H1 (cell line): ENCODE data around the gene OTUB1.

ENCODE experiments used
- BACH1 ChIP-seq: IDR thresholded peaks from 2 replicates; pipeline ENCODE4 v1.6.1; 2012; ENCODE audit warnings: low read length, improper control_type of control experiment
- BRCA1 ChIP-seq: IDR thresholded peaks from 2 replicates; pipeline ENCODE4 v1.6.1; 2012; ENCODE audit warnings: low read depth, low read length, improper control_type of control experiment
- JUND ChIP-seq: IDR thresholded peaks from 2 replicates; pipeline ENCODE4 v1.6.1; 2011; ENCODE audit warnings: mild to moderate bottlenecking, improper control_type of control experiment, low read length
- MAFK ChIP-seq: IDR thresholded peaks from 2 replicates; pipeline ENCODE4 v1.6.1; 2012; ENCODE audit warnings: low read depth, mild to moderate bottlenecking, improper control_type of control experiment, low read length
- POLR2A ChIP-seq, 2 experiments: IDR thresholded peaks; 1 replicate in 1 of 2; 2 replicates in 1 of 2; pipeline ENCODE4 v1.6.1; 2011; ENCODE audit warnings: low read depth in 2 of 2, low read length in 2 of 2, mild to moderate bottlenecking in 2 of 2; ENCODE audit errors: control extremely low read depth in 1 of 2
- POLR2AphosphoS5 ChIP-seq: IDR thresholded peaks from 2 replicates; pipeline ENCODE4 v1.6.1; 2011; ENCODE audit warnings: low read depth, low read length
- RNF2 ChIP-seq: fragments of 200-900, 300-1000 bp; sonication (generic); IDR thresholded peaks from 2 replicates; pipeline ENCODE4 v1.7.1; 2016; ENCODE audit warnings: borderline replicate concordance, low read depth, mild to moderate bottlenecking, antibody characterized with exemption, low read length; ENCODE audit not compliant: poor library complexity, severe bottlenecking; ENCODE audit errors: missing control alignments
- SIN3A ChIP-seq, 2 experiments: IDR thresholded peaks in 1 of 2; conservative IDR thresholded peaks in 1 of 2; 2 replicates each; pipeline ENCODE4 v1.6.1; 2011 to 2012; ENCODE audit warnings: low read length in 2 of 2, improper control_type of control experiment in 1 of 2, low read depth in 1 of 2, mild to moderate bottlenecking in 1 of 2
- TBP ChIP-seq: IDR thresholded peaks from 2 replicates; pipeline ENCODE4 v1.6.1; 2011; ENCODE audit warnings: low read depth, low read length, improper control_type of control experiment
- YY1 ChIP-seq: IDR thresholded peaks from 2 replicates; pipeline ENCODE4 v1.6.1; 2011; ENCODE audit warnings: low read depth, mild to moderate bottlenecking, low read length
- ZNF274 ChIP-seq: IDR thresholded peaks from 2 replicates; pipeline ENCODE4 v1.7.0; 2012; ENCODE audit warnings: low read length, borderline replicate concordance; ENCODE audit errors: extremely low read depth
- TF ChIP-seq, protein P1 (sequence below), 3 experiments: IDR thresholded peaks; 1 replicate in 2 of 3; 2 replicates in 1 of 3; pipeline versions ENCODE4 v1.5.1 to v1.6.1; 2011; ENCODE audit warnings: low read length in 3 of 3, mild to moderate bottlenecking in 3 of 3, inconsistent platforms in 2 of 3, low read depth in 1 of 3, moderate library complexity in 1 of 3; ENCODE audit not compliant: insufficient read depth in 1 of 3; ENCODE audit errors: control extremely low read depth in 1 of 3
- TF ChIP-seq, protein P2 (sequence below): IDR thresholded peaks from 2 replicates; pipeline ENCODE4 v1.6.1; 2011; ENCODE audit warnings: low read length, improper control_type of control experiment

GRCh38 chr11:64020976-64021756, 34.9 kb downstream of the OTUB1 start:
- no peak for TF ChIP-seq JUND
- TF ChIP-seq BRCA1: no peak
- TF ChIP-seq, protein P1, sequence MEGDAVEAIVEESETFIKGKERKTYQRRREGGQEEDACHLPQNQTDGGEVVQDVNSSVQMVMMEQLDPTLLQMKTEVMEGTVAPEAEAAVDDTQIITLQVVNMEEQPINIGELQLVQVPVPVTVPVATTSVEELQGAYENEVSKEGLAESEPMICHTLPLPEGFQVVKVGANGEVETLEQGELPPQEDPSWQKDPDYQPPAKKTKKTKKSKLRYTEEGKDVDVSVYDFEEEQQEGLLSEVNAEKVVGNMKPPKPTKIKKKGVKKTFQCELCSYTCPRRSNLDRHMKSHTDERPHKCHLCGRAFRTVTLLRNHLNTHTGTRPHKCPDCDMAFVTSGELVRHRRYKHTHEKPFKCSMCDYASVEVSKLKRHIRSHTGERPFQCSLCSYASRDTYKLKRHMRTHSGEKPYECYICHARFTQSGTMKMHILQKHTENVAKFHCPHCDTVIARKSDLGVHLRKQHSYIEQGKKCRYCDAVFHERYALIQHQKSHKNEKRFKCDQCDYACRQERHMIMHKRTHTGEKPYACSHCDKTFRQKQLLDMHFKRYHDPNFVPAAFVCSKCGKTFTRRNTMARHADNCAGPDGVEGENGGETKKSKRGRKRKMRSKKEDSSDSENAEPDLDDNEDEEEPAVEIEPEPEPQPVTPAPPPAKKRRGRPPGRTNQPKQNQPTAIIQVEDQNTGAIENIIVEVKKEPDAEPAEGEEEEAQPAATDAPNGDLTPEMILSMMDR (IDR thresholded peaks at IDR 0.05; ENCODE audit: control extremely low read depth in 1 of 3, insufficient read depth in 1 of 3, low read depth in 1 of 3, low read length in 3 of 3): peak in 1 of 3 experiments; percentile 11; a peak in 1 of 4 replicates
- no peak for TF ChIP-seq POLR2A (IDR thresholded peaks at IDR 0.05; ENCODE audit: control extremely low read depth in 1 of 2, low read depth in 2 of 2, low read length in 2 of 2)
- no peak for TF ChIP-seq SIN3A (conservative IDR thresholded peaks at IDR 0.05 in 1 of 2, IDR thresholded peaks at IDR 0.05 in 1 of 2; ENCODE audit: low read depth in 1 of 2, low read length in 2 of 2)
- TF ChIP-seq POLR2AphosphoS5: no peak
- TF ChIP-seq ZNF274: no peak
- TF ChIP-seq TBP: no peak
- no peak for TF ChIP-seq RNF2
- TF ChIP-seq MAFK: no peak
- TF ChIP-seq BACH1: no peak
- no peak for TF ChIP-seq YY1
- TF ChIP-seq, protein P2, sequence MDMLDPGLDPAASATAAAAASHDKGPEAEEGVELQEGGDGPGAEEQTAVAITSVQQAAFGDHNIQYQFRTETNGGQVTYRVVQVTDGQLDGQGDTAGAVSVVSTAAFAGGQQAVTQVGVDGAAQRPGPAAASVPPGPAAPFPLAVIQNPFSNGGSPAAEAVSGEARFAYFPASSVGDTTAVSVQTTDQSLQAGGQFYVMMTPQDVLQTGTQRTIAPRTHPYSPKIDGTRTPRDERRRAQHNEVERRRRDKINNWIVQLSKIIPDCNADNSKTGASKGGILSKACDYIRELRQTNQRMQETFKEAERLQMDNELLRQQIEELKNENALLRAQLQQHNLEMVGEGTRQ: no peak
